ENCODE data around the gene TPRKB.
"Not testable (repeated sequence)": the region's sequence is repeated elsewhere in the genome, so short reads cannot be mapped to it uniquely, and the experiment has no call there.

Gene TPRKB

GRCh38 chr2:73759904-73760303 is 22.8 kb upstream of the TPRKB start:
- TF ChIP-seq ZNF274 (IDR thresholded peaks at IDR 0.05; ENCODE audit: low read depth, low read length), result no peak
- no peak overlapping the region for H3K4me3 ChIP-seq (ENCODE audit: low read length)

GRCh38 chr2:73759285-73759764 is 22.2 kb upstream of the TPRKB start:
- H3K4me3 ChIP-seq (ENCODE audit: low read length), result no peak overlapping the region
- no peak for TF ChIP-seq ZNF274 (IDR thresholded peaks at IDR 0.05; ENCODE audit: low read depth, low read length)

GRCh38 chr2:73754332-73754731 is 17.2 kb upstream of the TPRKB start:
- H3K4me3 ChIP-seq (ENCODE audit: low read length), result not testable (repeated sequence)

GRCh38 chr2:73749314-73749713 is 12.2 kb upstream of the TPRKB start:
- no peak overlapping the region for H3K4me3 ChIP-seq (ENCODE audit: low read length)
- TF ChIP-seq ZNF274 (IDR thresholded peaks at IDR 0.05; ENCODE audit: low read depth, low read length), result no peak

- TF ChIP-seq ZNF274 (IDR thresholded peaks at IDR 0.05; ENCODE audit: low read depth, low read length), result no peak
- no peak overlapping the region for H3K4me3 ChIP-seq (ENCODE audit: low read length)
Observed at GRCh38 chr2:73746877-73747208, 9.7 kb upstream of the TPRKB start.

- H3K4me3 ChIP-seq (ENCODE audit: low read length), result no peak overlapping the region
Observed at GRCh38 chr2:73746015-73746876, 9.1 kb upstream of the TPRKB start.

GRCh38 chr2:73740767-73741166 is 3.6 kb upstream of the TPRKB start:
- no peak for TF ChIP-seq ZNF274 (IDR thresholded peaks at IDR 0.05; ENCODE audit: low read depth, low read length)
- no peak overlapping the region for H3K4me3 ChIP-seq (ENCODE audit: low read length)

More at GRCh38 chr2:73746015-73746876, 9.1 kb upstream of the TPRKB start:
- TF ChIP-seq ZNF274 (IDR thresholded peaks at IDR 0.05; ENCODE audit: low read depth, low read length), result no peak

GRCh38 chr2:73739101-73739500 is 2.0 kb upstream of the TPRKB start:
- TF ChIP-seq ZNF274 (IDR thresholded peaks at IDR 0.05; ENCODE audit: low read depth, low read length), result no peak
- H3K4me3 ChIP-seq (ENCODE audit: low read length), result no peak overlapping the region

GRCh38 chr2:73736378-73736777 is 767 bp downstream of the TPRKB start:
- TF ChIP-seq ZNF274 (IDR thresholded peaks at IDR 0.05; ENCODE audit: low read depth, low read length), result no peak
- H3K4me3 ChIP-seq (ENCODE audit: low read length), result peak overlapping the region; percentile 92

GRCh38 chr2:73730810-73731209 is 6.3 kb downstream of the TPRKB start:
- H3K4me3 ChIP-seq (ENCODE audit: low read length), result no peak overlapping the region
- no peak for TF ChIP-seq ZNF274 (IDR thresholded peaks at IDR 0.05; ENCODE audit: low read depth, low read length)

- no peak for TF ChIP-seq ZNF274 (IDR thresholded peaks at IDR 0.05; ENCODE audit: low read depth, low read length)
- H3K4me3 ChIP-seq (ENCODE audit: low read length), result no peak overlapping the region
Observed at GRCh38 chr2:73728711-73729110, 8.4 kb downstream of the TPRKB start.

- no peak overlapping the region for H3K4me3 ChIP-seq (ENCODE audit: low read length)
- no peak for TF ChIP-seq ZNF274 (IDR thresholded peaks at IDR 0.05; ENCODE audit: low read depth, low read length)
Observed at GRCh38 chr2:73728043-73728442, 9.1 kb downstream of the TPRKB start.

GRCh38 chr2:73726657-73727056 is 10.5 kb downstream of the TPRKB start:
- not testable (repeated sequence) for H3K4me3 ChIP-seq (ENCODE audit: low read length)

- no peak for TF ChIP-seq ZNF274 (IDR thresholded peaks at IDR 0.05; ENCODE audit: low read depth, low read length)
- H3K4me3 ChIP-seq (ENCODE audit: low read length), result no peak overlapping the region
Observed at GRCh38 chr2:73718851-73719621, 18.1 kb downstream of the TPRKB start.

GRCh38 chr2:73718421-73718820 is 18.7 kb downstream of the TPRKB start:
- no peak overlapping the region for H3K4me3 ChIP-seq (ENCODE audit: low read length)
- no peak for TF ChIP-seq ZNF274 (IDR thresholded peaks at IDR 0.05; ENCODE audit: low read depth, low read length)

GRCh38 chr2:73717695-73718094 is 19.4 kb downstream of the TPRKB start:
- not testable (repeated sequence) for H3K4me3 ChIP-seq (ENCODE audit: low read length)

All from GM08714 (cell line).